HepG2 (cell line): ENCODE data around the gene IRF2BPL. TPM values are rescaled to one million over a fixed set of nuclear protein-coding genes. Genes with fewer than 3 reads are reported as not detected.
A peak's percentile ranks its signal among the peaks of the same experiment; 100 is the strongest.

Source experiments
- ELF4 ChIP-seq: sonication (generic); formaldehyde crosslinking; IDR thresholded peaks from 2 replicates; pipeline ENCODE4 v1.5.0; 2020; ENCODE audit warnings: missing genetic modification reagents, mild to moderate bottlenecking, moderate library complexity, borderline replicate concordance
- EP300 ChIP-seq, 3 experiments: sonication (generic) in 1 of 3; formaldehyde crosslinking in 1 of 3; IDR thresholded peaks; 2 replicates each; pipeline versions ENCODE4 v1.5.1 to v1.6.1; 2011 to 2020; ENCODE audit warnings: low read depth in 2 of 3, low read length in 2 of 3, borderline replicate concordance in 1 of 3, improper control_type of control experiment in 1 of 3, mild to moderate bottlenecking in 1 of 3, missing genetic modification reagents in 1 of 3, moderate library complexity in 1 of 3
- HIC2 ChIP-seq: sonication (generic); formaldehyde crosslinking; IDR thresholded peaks from 2 replicates; pipeline ENCODE4 v1.9.0; 2022; ENCODE audit warnings: low read depth, missing genetic modification reagents
- NR2C2 ChIP-seq: sonication (generic); formaldehyde crosslinking; IDR thresholded peaks from 2 replicates; pipeline ENCODE4 v1.4.0; 2020; ENCODE audit warnings: missing genetic modification reagents, mild to moderate bottlenecking, moderate library complexity, borderline replicate concordance
- PHF20 ChIP-seq: sonication (generic); formaldehyde crosslinking; IDR thresholded peaks from 2 replicates; pipeline ENCODE4 v1.5.0; 2020; ENCODE audit warnings: mild to moderate bottlenecking, missing genetic modification reagents
- ZBTB14 ChIP-seq: sonication (generic); formaldehyde crosslinking; IDR thresholded peaks from 2 replicates; pipeline ENCODE4 v1.4.0; 2020; ENCODE audit warnings: missing genetic modification reagents
- ZFP90 ChIP-seq: sonication (generic); formaldehyde crosslinking; IDR thresholded peaks from 2 replicates; pipeline ENCODE4 v1.8.0; 2022; ENCODE audit warnings: missing genetic modification reagents, mild to moderate bottlenecking, inconsistent platforms, borderline replicate concordance
- polyA plus RNA-seq, 8 experiments: library from polyadenylated mRNA; depleted of rRNA in 3 of 8; stranded (reverse) in 7 of 8; unstranded in 1 of 8; fragments of >200 nt; fragmentation: Illumina TruSeq in 4 of 8; extraction: Trizol in 4 of 8; gene quantifications; 2 replicates each; pipeline versions ENCODE4 v1.2.1 to v1.2.3, GENCODE V29; 2011 to 2016; ENCODE audit warnings: low read depth in 4 of 8, missing spikeins in 1 of 8, mixed read lengths in 1 of 8; ENCODE audit not compliant: insufficient read depth in 1 of 8
- total RNA-seq, 5 experiments: library from RNA; depleted of rRNA; stranded (reverse); fragments of >200 nt; fragmentation: Illumina TruSeq; extraction: Trizol; gene quantifications; 2 replicates each; pipeline ENCODE4 v1.2.3, GENCODE V29; 2016; ENCODE audit warnings: low read depth in 1 of 5
- TF ChIP-seq, protein P1 (sequence below): sonication (generic); formaldehyde crosslinking; IDR thresholded peaks from 2 replicates; pipeline ENCODE4 v1.5.0; 2020; ENCODE audit warnings: missing genetic modification reagents
- TF ChIP-seq, protein P2 (sequence below): sonication (generic); formaldehyde crosslinking; IDR thresholded peaks from 2 replicates; pipeline ENCODE4 v1.5.1; 2020; ENCODE audit warnings: mild to moderate bottlenecking, missing genetic modification reagents, moderate library complexity
- TF ChIP-seq, protein P3 (sequence below): sonication (generic); formaldehyde crosslinking; IDR thresholded peaks from 2 replicates; pipeline ENCODE4 v1.5.0; 2020; ENCODE audit warnings: missing genetic modification reagents

Gene IRF2BPL
- total and polyA plus RNA-seq, 2 of the 13 experiments (the other 11 are each of a cell fraction or from before 2014, with no cell fraction given) = 6.6 to 8.4 TPM

DNA sequence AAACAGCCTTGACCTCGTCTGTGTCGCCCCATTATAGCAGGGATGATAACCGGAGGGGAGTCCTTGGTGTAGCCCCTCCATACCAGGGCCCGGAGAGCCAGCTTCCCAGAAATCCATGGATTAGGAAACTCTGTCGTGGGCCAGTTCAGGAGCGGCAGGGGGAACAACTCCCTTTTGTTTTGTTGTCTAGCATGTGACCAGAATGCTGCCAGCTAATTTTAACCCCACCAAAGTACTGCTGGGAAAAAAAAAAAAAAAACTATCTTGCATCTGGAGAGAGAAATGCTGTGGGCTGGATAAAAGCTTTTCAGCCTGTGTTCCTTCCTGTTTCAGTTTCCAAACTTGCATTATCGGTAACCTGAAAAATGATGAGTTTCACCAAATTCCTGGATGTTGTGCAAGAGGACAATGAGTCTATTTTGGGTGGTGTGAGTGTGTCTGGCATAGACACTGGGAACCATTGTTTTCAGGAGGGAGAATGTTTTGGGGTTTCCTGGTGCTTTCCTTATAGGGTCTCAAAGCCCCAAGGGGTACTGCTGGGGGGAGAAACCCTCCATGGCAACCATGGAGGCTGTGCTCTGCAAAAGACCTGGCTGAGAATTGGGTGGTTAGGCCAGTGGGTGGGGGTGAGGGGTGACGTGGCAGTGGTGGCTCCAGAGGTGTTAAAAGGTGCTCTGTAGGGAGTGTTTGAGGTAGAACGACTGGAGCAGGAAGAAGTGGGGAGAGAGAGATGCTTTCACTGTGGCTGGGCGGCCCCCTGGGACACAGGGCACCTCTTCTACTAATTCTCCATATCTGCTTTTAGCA, 14.9 kb upstream of the IRF2BPL start (continued):
- TF ChIP-seq, protein P1, sequence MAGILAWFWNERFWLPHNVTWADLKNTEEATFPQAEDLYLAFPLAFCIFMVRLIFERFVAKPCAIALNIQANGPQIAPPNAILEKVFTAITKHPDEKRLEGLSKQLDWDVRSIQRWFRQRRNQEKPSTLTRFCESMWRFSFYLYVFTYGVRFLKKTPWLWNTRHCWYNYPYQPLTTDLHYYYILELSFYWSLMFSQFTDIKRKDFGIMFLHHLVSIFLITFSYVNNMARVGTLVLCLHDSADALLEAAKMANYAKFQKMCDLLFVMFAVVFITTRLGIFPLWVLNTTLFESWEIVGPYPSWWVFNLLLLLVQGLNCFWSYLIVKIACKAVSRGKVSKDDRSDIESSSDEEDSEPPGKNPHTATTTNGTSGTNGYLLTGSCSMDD (CRISPR knock-in tag) = no peak
- TF ChIP-seq ZFP90 (CRISPR knock-in tag) (no peak), ZBTB14 (CRISPR knock-in tag) (no peak), NR2C2 (CRISPR knock-in tag) (0 out of 2 replicates have a peak, but pooled peaks have one; percentile 22), ELF4 (CRISPR knock-in tag) (no peak), EP300 (IDR thresholded peaks at IDR 0.05; ENCODE audit: low read depth in 2 of 2, low read length in 2 of 2) (peak in 1 of 2 experiments; percentile 70; a peak in 2 of 4 replicates), EP300 (CRISPR knock-in tag; IDR thresholded peaks at IDR 0.05; ENCODE audit: borderline replicate concordance) (peak; percentile 83; the same call in 1 of the 2 replicates), PHF20 (CRISPR knock-in tag) (no peak), HIC2 (CRISPR knock-in tag) (no peak)
- TF ChIP-seq, protein P2, sequence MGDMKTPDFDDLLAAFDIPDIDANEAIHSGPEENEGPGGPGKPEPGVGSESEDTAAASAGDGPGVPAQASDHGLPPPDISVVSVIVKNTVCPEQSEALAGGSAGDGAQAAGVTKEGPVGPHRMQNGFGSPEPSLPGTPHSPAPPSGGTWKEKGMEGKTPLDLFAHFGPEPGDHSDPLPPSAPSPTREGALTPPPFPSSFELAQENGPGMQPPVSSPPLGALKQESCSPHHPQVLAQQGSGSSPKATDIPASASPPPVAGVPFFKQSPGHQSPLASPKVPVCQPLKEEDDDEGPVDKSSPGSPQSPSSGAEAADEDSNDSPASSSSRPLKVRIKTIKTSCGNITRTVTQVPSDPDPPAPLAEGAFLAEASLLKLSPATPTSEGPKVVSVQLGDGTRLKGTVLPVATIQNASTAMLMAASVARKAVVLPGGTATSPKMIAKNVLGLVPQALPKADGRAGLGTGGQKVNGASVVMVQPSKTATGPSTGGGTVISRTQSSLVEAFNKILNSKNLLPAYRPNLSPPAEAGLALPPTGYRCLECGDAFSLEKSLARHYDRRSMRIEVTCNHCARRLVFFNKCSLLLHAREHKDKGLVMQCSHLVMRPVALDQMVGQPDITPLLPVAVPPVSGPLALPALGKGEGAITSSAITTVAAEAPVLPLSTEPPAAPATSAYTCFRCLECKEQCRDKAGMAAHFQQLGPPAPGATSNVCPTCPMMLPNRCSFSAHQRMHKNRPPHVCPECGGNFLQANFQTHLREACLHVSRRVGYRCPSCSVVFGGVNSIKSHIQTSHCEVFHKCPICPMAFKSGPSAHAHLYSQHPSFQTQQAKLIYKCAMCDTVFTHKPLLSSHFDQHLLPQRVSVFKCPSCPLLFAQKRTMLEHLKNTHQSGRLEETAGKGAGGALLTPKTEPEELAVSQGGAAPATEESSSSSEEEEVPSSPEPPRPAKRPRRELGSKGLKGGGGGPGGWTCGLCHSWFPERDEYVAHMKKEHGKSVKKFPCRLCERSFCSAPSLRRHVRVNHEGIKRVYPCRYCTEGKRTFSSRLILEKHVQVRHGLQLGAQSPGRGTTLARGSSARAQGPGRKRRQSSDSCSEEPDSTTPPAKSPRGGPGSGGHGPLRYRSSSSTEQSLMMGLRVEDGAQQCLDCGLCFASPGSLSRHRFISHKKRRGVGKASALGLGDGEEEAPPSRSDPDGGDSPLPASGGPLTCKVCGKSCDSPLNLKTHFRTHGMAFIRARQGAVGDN = peak; percentile 35; the same call in 1 of the 2 replicates
- TF ChIP-seq, protein P3, sequence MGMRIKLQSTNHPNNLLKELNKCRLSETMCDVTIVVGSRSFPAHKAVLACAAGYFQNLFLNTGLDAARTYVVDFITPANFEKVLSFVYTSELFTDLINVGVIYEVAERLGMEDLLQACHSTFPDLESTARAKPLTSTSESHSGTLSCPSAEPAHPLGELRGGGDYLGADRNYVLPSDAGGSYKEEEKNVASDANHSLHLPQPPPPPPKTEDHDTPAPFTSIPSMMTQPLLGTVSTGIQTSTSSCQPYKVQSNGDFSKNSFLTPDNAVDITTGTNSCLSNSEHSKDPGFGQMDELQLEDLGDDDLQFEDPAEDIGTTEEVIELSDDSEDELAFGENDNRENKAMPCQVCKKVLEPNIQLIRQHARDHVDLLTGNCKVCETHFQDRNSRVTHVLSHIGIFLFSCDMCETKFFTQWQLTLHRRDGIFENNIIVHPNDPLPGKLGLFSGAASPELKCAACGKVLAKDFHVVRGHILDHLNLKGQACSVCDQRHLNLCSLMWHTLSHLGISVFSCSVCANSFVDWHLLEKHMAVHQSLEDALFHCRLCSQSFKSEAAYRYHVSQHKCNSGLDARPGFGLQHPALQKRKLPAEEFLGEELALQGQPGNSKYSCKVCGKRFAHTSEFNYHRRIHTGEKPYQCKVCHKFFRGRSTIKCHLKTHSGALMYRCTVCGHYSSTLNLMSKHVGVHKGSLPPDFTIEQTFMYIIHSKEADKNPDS (CRISPR knock-in tag) = no peak
